ENCODE data around the gene CCDC170.
"Not testable (repeated sequence)": the region's sequence is repeated elsewhere in the genome, so short reads cannot be mapped to it uniquely, and the experiment has no call there.

Gene CCDC170, protein sequence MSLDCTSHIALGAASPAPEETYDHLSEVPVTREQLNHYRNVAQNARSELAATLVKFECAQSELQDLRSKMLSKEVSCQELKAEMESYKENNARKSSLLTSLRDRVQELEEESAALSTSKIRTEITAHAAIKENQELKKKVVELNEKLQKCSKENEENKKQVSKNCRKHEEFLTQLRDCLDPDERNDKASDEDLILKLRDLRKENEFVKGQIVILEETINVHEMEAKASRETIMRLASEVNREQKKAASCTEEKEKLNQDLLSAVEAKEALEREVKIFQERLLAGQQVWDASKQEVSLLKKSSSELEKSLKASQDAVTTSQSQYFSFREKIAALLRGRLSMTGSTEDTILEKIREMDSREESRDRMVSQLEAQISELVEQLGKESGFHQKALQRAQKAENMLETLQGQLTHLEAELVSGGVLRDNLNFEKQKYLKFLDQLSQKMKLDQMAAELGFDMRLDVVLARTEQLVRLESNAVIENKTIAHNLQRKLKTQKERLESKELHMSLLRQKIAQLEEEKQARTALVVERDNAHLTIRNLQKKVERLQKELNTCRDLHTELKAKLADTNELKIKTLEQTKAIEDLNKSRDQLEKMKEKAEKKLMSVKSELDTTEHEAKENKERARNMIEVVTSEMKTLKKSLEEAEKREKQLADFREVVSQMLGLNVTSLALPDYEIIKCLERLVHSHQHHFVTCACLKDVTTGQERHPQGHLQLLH

DNA sequence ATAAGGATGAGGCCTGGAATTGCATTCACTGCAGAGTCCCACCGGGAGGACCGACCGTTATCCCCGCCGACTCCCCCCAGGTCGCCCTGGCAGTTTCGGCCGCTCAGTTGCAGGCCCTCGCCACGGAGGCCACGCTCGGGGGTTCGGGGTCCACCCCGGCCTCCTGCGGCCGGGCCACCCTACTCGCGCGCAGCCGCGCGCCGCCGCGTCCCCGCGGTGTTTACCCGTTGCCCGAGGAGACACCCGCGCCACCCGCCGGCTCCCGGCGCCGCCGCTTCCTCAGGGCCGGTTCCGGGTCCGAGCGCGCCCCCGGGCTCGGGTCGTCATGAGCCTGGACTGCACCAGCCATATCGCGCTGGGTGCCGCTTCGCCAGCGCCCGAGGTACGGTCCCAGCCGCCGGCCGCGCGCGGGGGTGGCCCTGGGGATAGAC lies at the start of gene CCDC170:
Gene CCDC170, plus strand, starts transcription at position 214 of the 431 bp plus-strand sequence. Its CDS starts 112 bp downstream, at position 326.
- DNase-seq (ENCODE audit: low read depth), result no peak
- peak within 1 kb of the TSS; percentile 47 for H3K4me3 ChIP-seq (ENCODE audit: low read length)
- TF ChIP-seq, protein P1, sequence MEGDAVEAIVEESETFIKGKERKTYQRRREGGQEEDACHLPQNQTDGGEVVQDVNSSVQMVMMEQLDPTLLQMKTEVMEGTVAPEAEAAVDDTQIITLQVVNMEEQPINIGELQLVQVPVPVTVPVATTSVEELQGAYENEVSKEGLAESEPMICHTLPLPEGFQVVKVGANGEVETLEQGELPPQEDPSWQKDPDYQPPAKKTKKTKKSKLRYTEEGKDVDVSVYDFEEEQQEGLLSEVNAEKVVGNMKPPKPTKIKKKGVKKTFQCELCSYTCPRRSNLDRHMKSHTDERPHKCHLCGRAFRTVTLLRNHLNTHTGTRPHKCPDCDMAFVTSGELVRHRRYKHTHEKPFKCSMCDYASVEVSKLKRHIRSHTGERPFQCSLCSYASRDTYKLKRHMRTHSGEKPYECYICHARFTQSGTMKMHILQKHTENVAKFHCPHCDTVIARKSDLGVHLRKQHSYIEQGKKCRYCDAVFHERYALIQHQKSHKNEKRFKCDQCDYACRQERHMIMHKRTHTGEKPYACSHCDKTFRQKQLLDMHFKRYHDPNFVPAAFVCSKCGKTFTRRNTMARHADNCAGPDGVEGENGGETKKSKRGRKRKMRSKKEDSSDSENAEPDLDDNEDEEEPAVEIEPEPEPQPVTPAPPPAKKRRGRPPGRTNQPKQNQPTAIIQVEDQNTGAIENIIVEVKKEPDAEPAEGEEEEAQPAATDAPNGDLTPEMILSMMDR (IDR thresholded peaks at IDR 0.05; ENCODE audit: insufficient read depth, low read depth, low read length, missing control alignments), result no peak

DNA sequence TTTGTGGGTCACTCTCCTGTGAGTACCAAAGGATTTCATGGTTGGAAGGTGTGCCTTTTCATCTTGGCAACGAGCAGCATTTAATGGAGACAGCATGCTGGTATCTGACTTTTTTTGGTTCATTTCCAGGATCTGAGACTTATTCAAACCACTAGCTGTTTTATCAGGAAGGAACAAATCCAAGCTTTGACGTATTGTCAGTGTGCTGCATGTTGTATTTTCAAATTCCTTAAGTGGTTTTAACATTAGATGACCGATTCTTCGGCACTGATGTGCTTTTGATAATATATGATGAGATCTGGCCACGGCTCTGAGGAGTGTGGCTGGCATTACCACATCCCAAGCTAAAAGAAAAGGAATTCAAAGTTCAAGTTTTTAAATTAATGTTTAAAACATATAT lies 48.3 kb upstream of the CCDC170 start:
- TF ChIP-seq, protein P1 (IDR thresholded peaks at IDR 0.05; ENCODE audit: insufficient read depth, low read depth, low read length, missing control alignments), result no peak
- no peak for DNase-seq (ENCODE audit: low read depth)
- no peak overlapping the region for H3K4me3 ChIP-seq (ENCODE audit: low read length)

DNA sequence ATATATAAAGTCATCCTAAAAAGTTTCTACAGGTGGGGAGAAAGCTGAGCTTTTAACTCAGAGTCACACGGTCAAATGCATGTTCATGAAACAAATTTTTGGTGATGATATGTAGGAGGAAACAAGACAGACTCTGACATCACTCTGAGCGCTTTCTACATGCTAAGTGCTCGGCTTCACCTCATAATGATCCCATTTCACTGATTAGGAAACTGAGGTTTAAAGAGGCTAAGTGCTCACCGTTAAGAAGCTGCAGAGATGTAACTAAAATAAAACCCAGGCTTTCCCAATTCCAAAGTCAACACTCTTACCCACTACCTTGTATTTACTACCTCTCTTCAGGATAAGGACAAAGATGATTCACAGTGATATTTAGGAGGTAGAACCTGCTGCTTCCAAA lies 46.6 kb upstream of the CCDC170 start:
- DNase-seq (ENCODE audit: low read depth), result no peak
- TF ChIP-seq, protein P1 (IDR thresholded peaks at IDR 0.05; ENCODE audit: insufficient read depth, low read depth, low read length, missing control alignments), result no peak
- H3K4me3 ChIP-seq (ENCODE audit: low read length), result no peak overlapping the region

DNA sequence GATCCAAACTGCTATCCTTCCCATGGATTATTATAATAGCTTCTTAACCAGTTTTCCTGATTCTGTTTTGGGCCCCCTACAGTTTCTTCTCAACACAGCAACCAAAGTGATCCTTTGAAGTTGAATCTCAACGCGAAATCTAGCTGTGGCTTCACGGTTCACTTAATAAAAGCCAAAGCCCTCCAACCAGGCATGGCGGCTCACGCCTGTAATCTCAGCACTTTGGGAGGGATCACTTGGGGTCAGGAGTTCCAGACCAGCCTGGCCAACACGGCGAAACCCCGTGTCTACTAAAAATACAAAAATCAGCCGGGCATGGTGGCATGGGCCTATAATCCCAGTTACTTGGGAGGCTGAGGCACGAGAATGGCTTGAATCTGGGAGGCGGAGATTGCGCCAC lies 45.2 kb upstream of the CCDC170 start:
- TF ChIP-seq, protein P1 (IDR thresholded peaks at IDR 0.05; ENCODE audit: insufficient read depth, low read depth, low read length, missing control alignments), result no peak
- no peak overlapping the region for H3K4me3 ChIP-seq (ENCODE audit: low read length)
- no peak for DNase-seq (ENCODE audit: low read depth)

DNA sequence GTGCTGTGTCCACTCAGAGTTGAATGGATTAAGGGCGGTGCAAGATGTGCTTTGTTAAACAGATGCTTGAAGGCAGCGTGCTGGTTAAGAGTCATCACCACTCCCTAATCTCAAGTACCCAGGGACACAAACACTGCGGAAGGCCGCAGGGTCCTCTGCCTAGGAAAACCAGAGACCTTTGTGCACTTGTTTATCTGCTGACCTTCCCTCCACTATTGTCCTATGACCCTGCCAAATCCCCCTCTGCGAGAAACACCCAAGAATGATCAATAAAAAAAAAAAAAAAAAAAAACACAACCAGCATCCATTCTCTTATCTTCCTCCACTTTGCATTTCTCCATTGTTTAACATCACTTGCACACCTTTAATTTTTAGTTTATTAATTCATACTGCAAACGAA lies 42.9 kb upstream of the CCDC170 start:
- peak overlapping the region; percentile 99 for H3K4me3 ChIP-seq (ENCODE audit: low read length)

DNA sequence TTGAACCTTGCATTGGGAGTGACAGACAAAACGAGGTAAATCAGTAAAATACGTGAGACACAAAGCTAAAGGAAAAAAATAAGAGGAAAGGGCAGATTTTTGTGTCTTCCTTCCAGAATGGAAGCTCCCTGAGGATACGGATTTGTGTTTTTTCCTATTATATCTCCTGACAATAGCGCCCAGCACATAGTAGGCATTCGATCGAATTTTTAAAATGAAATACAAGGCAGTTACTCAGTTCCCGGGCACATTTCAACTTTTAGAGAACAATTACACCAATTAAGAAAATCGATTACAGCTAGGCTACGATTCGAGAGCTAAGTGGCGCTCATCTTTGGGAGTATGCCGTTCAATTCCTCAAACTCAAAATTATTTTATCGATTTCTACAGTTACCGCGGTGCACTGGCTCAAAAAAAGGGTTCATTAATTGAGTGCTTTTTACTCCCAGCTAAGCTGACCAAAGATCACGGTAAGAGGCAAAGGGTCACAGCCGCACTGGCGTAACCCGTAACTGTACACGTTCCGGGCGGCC lies 42.3 kb upstream of the CCDC170 start:
- TF ChIP-seq, protein P1 (IDR thresholded peaks at IDR 0.05; ENCODE audit: insufficient read depth, low read depth, low read length, missing control alignments), result no peak
- H3K4me3 ChIP-seq (ENCODE audit: low read length), result peak overlapping the region; percentile 99
- no peak for DNase-seq (ENCODE audit: low read depth)

More for the DNA sequence above, 42.9 kb upstream of the CCDC170 start:
- DNase-seq (ENCODE audit: low read depth), result not testable (repeated sequence)

Measured in epithelial cell of esophagus (primary cell).